Measurements from ENCODE around the gene EFCC1.
A peak's percentile ranks its signal among the peaks of the same experiment; 100 is the strongest.
"Not testable (repeated sequence)": the region's sequence is repeated elsewhere in the genome, so short reads cannot be mapped to it uniquely, and the experiment has no call there.

EFCC1 gene

DNA sequence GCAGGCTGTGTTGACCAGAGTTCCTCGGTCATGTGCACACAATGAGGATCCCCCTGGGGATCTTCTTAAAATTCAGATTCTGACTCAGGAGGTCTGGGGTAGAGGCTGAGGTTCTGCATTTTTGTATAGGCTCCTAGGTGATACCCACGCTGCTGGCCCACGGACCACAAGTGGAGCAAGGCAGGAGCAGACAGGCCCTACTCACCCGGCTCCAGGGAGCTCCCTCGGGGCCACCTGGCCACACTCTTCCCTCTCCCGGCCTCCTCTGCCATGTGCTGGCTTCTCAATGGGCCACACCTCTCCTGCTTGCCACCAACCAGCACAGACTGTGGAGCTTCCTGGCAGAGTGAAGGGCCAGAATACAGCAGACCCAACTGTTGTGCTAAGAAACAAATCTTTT, 83.4 kb downstream of the EFCC1 start:
- no peak for DNase-seq

- no peak for DNase-seq
Measured at GRCh38 chr3:129085165-129085715, 84.1 kb downstream of the EFCC1 start.

DNA sequence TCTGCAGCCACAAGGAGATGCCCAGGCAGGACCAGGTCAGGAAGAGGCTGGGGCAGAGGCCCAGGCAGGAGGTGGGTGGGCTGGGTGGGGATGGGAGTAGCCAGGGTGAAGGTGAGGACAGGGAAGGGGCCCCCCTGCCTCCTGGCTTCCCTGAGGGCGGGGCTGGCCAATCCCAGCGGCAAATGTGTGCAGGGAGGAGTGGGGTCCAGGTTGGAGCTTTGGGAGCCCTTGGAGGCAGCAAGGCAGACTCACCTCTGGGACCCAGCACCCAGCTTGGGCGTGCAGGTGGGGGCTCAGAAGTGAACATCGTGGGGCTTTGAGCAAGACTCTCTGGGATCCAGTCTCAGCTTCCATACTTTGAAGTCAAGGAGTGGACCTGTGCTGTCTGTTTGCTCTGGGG, 84.7 kb downstream of the EFCC1 start:
- no peak for DNase-seq

DNA sequence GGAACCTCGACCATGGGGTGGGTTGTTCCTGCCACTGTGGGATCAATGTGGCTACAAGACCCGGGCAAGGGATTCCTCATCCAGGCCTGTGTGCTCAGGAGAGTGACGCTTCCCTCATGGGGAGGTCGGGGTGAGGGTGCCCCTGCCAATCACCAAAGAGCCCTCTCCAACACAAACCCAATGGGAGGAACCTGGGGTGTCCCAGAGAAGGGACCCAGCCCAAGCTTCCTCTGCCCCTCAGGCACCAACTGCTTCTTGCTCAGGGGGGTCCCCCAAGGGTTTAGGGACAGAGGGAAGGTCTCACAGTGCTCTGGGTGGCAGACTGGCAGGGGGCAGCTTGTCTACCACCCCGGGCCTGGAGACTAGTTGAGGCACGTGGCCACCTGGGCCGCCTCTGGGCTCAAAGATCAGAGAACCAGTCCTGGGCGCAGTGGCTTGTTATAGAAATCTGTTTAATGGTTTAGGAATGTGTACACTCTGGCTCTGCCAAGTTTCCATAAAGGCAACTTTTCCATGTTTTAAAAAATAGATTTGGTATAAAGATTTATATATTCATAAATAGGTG, 86.1 kb downstream of the EFCC1 start:
- peak; percentile 68 for DNase-seq

DNA sequence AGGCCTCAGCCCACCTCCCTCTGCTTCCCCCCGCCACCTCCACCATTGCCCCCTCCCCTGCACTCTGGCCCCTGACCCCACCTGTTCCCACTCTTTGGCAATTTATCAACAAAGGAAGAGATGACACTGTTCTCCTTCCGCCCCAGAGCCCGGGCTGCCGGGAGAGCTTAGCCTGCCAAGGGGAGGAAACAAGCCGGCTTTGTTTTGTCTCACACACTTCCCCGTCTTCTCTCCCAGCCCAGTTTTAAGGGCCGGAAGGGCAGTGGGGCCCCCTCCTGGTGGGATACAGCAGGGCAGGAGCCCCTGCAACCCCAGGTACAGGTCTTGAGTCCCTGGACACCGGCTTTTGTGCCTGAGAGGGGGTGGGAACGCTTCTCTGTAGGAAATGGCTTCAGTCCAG, 86.8 kb downstream of the EFCC1 start:
- peak; percentile 65 for DNase-seq

DNA sequence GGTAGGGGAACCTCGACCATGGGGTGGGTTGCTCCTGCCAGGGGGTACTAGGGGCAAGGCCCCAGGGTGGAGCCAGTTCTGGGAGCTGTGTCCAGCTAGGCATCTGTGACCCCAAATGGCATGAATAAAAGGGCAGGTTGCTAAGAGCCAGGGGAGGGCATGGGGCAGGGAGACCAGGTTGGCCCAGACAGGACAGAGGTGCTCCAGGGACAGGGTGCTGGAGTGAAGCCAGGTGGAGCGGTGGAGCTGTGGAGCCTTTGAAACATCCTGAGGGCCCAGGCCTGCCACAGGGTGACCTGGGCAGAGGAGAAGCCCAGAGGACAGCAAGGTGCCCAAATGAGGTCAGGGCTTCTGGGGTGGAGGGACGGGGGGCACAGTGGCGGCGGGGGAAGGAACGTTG, 87.2 kb downstream of the EFCC1 start:
- DNase-seq = not testable (repeated sequence)

Data from right hindlimb (tissue), 1 donor.